WTC11 (cell line): Measurements from ENCODE around the gene OLFM4. TPM values are rescaled to one million over a fixed set of nuclear protein-coding genes. Genes with fewer than 3 reads are reported as not detected.

ENCODE experiments used
- ATAC-seq: fragments of 200-7000 bp; cut with Tn5 transposase; 2 replicates; pipeline ENCODE4 v1.10.0; 2021; ENCODE audit warnings: mild to moderate bottlenecking, moderate library complexity
- CTCF ChIA-PET: fragments of 300-600 bp; sonication (Branson Sonifier 250); formaldehyde crosslinking; loops from one replicate; lab custom pipeline; 2021; ENCODE audit warnings: antibody characterized with exemption; lab: Charles Lee
- POLR2A ChIA-PET: fragments of 350-600 bp; sonication (Branson Sonifier 250); formaldehyde crosslinking; loops from one replicate; lab custom pipeline; 2021; ENCODE audit warnings: antibody characterized with exemption; lab: Charles Lee
- DNase-seq: peaks from one replicate; pipeline ENCODE4 v3.0.0; 2021; ENCODE audit warnings: low spot score
- H3K27ac Mint-ChIP-seq: 2 replicates; pipeline ENCODE4 v1.8.0; 2021; ENCODE audit warnings: mixed read lengths
- H3K27me3 Mint-ChIP-seq: 2 replicates; pipeline ENCODE4 v1.8.0; 2021; ENCODE audit warnings: low read depth, mild to moderate bottlenecking, moderate library complexity, mixed read lengths
- H3K36me3 Mint-ChIP-seq: 2 replicates; pipeline ENCODE4 v1.8.0; 2021; ENCODE audit warnings: mixed read lengths
- H3K4me1 Mint-ChIP-seq: 2 replicates; pipeline ENCODE4 v1.8.0; 2022; ENCODE audit warnings: mixed read lengths
- H3K4me3 Mint-ChIP-seq: 2 replicates; pipeline ENCODE4 v1.8.0; 2021; ENCODE audit warnings: mild to moderate bottlenecking, moderate library complexity, mixed read lengths
- H3K9me3 Mint-ChIP-seq: 2 replicates; pipeline ENCODE4 v1.8.0; 2021; ENCODE audit warnings: mixed read lengths
- ATF1 ChIP-seq: sonication (generic); formaldehyde crosslinking; IDR thresholded peaks from 2 replicates; pipeline ENCODE4 v1.8.1; 2023; ENCODE audit warnings: mild to moderate bottlenecking, moderate library complexity, missing genetic modification reagents
- ESRRA ChIP-seq: sonication (generic); formaldehyde crosslinking; IDR thresholded peaks from 2 replicates; pipeline ENCODE4 v1.8.1; 2022; ENCODE audit warnings: mild to moderate bottlenecking, missing genetic modification reagents, borderline replicate concordance
- FOXK1 ChIP-seq: sonication (generic); formaldehyde crosslinking; IDR thresholded peaks from 2 replicates; pipeline ENCODE4 v1.8.0; 2022; ENCODE audit warnings: mild to moderate bottlenecking, moderate library complexity, missing genetic modification reagents
- FOXP1 ChIP-seq: sonication (generic); formaldehyde crosslinking; IDR thresholded peaks from 2 replicates; pipeline ENCODE4 v1.8.0; 2022; ENCODE audit warnings: missing genetic modification reagents, mild to moderate bottlenecking, moderate library complexity, borderline replicate concordance
- GABPB1 ChIP-seq: sonication (generic); formaldehyde crosslinking; IDR thresholded peaks from 2 replicates; pipeline ENCODE4 v1.8.1; 2023; ENCODE audit warnings: mild to moderate bottlenecking, missing genetic modification reagents
- MYBL2 ChIP-seq: sonication (generic); formaldehyde crosslinking; IDR thresholded peaks from 2 replicates; pipeline ENCODE4 v1.8.1; 2023; ENCODE audit warnings: mild to moderate bottlenecking, moderate library complexity, missing genetic modification reagents
- NFATC4 ChIP-seq: fragments of 250-450 bp; sonication (Bioruptor Pico); IDR thresholded peaks from 2 replicates; pipeline ENCODE4 v1.9.0; 2021; ENCODE audit warnings: mild to moderate bottlenecking
- NR1H2 ChIP-seq: sonication (generic); formaldehyde crosslinking; IDR thresholded peaks from 2 replicates; pipeline ENCODE4 v1.9.0; 2021; ENCODE audit warnings: mild to moderate bottlenecking, moderate library complexity, missing genetic modification reagents
- NR3C1 ChIP-seq: sonication (generic); formaldehyde crosslinking; conservative IDR thresholded peaks from 2 replicates; pipeline ENCODE4 v1.8.1; 2023; ENCODE audit warnings: low read depth, mild to moderate bottlenecking, missing genetic modification reagents
- OVOL2 ChIP-seq: fragments of 250-450 bp; sonication (Bioruptor Pico); IDR thresholded peaks from 2 replicates; pipeline ENCODE4 v1.9.0; 2021; ENCODE audit warnings: mild to moderate bottlenecking, borderline replicate concordance
- SP1 ChIP-seq: sonication (generic); formaldehyde crosslinking; conservative IDR thresholded peaks from 2 replicates; pipeline ENCODE4 v1.8.1; 2022; ENCODE audit warnings: missing genetic modification reagents
- TEAD1 ChIP-seq: sonication (generic); formaldehyde crosslinking; IDR thresholded peaks from 2 replicates; pipeline ENCODE4 v1.8.0; 2022; ENCODE audit warnings: mild to moderate bottlenecking, missing genetic modification reagents
- ZNF121 ChIP-seq: sonication (generic); formaldehyde crosslinking; IDR thresholded peaks from 2 replicates; pipeline ENCODE4 v1.8.0; 2023; ENCODE audit warnings: missing genetic modification reagents
- ZNF219 ChIP-seq: sonication (generic); formaldehyde crosslinking; IDR thresholded peaks from 2 replicates; pipeline ENCODE4 v1.8.0; 2023; ENCODE audit warnings: missing genetic modification reagents, mild to moderate bottlenecking, borderline replicate concordance
- ZNF232 ChIP-seq: sonication (generic); formaldehyde crosslinking; IDR thresholded peaks from 2 replicates; pipeline ENCODE4 v1.8.0; 2022; ENCODE audit warnings: mild to moderate bottlenecking, missing genetic modification reagents
- ZNF263 ChIP-seq: sonication (generic); formaldehyde crosslinking; IDR thresholded peaks from 2 replicates; pipeline ENCODE4 v1.8.1; 2022; ENCODE audit warnings: low read depth, mild to moderate bottlenecking, moderate library complexity, missing genetic modification reagents
- ZNF317 ChIP-seq: sonication (generic); formaldehyde crosslinking; IDR thresholded peaks from 2 replicates; pipeline ENCODE4 v1.8.1; 2023; ENCODE audit warnings: low read depth, mild to moderate bottlenecking, moderate library complexity, missing genetic modification reagents, borderline replicate concordance
- ZNF671 ChIP-seq: fragments of 250-450 bp; sonication (Bioruptor Pico); IDR thresholded peaks from 2 replicates; pipeline ENCODE4 v1.8.0; 2021; ENCODE audit warnings: mild to moderate bottlenecking
- total RNA-seq: library from RNA; stranded (reverse); gene quantifications from 3 replicates; pipeline ENCODE4 v1.2.3, GENCODE V29; 2021
- TF ChIP-seq, protein P1 (sequence below): fragments of 250-450 bp; sonication (Bioruptor Pico); IDR thresholded peaks from 2 replicates; pipeline ENCODE4 v2.1.2; 2022; ENCODE audit warnings: mild to moderate bottlenecking, moderate library complexity
- TF ChIP-seq, protein P2 (sequence below): fragments of 250-450 bp; sonication (Bioruptor Pico); IDR thresholded peaks from 2 replicates; pipeline ENCODE4 v1.9.0; 2021; ENCODE audit warnings: mild to moderate bottlenecking
- TF ChIP-seq, protein P3 (sequence below): fragments of 250-450 bp; sonication (Bioruptor Pico); conservative IDR thresholded peaks from 2 replicates; pipeline ENCODE4 v1.9.0; 2021; ENCODE audit warnings: mild to moderate bottlenecking
- TF ChIP-seq, protein P4 (sequence below): fragments of 200-600 bp; IDR thresholded peaks from 2 replicates; pipeline ENCODE4 v1.8.0; 2022; ENCODE audit warnings: antibody characterized with exemption
- TF ChIP-seq, protein P5 (sequence below): sonication (generic); formaldehyde crosslinking; IDR thresholded peaks from 2 replicates; pipeline ENCODE4 v1.8.1; 2022; ENCODE audit warnings: mild to moderate bottlenecking, moderate library complexity, missing genetic modification reagents
- TF ChIP-seq, protein P6 (sequence below): sonication (generic); formaldehyde crosslinking; IDR thresholded peaks from 2 replicates; pipeline ENCODE4 v1.8.1; 2023; ENCODE audit warnings: mild to moderate bottlenecking, moderate library complexity, missing genetic modification reagents
- TF ChIP-seq, protein P7 (sequence below): sonication (generic); formaldehyde crosslinking; IDR thresholded peaks from 2 replicates; pipeline ENCODE4 v1.8.0; 2022; ENCODE audit warnings: mild to moderate bottlenecking, missing genetic modification reagents

OLFM4 gene
- total RNA-seq, 1 experiment from 2014 or later = 0.17 TPM

DNA sequence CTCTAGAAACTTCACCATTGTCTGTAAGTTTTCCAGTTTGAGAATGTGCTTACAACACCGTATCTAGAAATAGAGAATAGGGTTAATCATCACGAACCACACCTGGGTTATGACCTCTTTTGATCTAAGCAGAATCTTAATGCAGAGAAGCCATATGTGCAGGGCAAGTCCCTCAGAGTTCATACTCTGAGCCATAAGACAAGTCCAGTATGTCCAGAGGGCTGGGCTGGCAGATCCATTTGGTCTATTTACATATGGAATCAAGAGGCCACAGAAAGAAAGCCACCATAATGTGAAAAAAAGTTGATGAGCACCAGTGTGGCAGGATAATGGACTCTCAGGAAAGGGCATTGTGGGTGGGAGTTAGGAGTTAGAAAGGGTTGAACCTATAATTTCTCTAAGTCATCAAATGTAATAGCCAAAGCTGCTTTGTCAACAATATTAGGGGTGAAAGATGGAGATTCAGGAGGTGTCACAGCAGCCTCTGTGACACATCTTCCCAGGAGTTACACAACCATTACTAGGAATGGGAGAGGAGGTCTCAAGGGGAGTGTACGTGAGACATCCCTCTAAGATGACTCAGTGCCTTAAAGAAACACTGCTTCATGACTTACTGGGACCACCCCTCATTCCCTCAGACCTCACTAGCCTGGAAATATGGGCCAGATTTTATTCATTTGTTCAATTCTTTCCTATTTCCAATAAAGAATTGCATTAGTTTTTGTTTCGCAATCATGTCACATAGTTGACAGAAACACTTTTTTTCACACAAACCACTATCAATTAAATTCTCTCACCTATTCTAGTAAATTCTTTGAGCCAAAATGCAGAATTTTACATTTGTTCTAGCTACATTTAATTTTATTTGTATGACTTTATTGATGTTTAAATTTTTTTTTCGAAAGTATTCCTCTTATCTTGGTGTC, 30.4 kb upstream of the OLFM4 start:
- H3K4me1 Mint-ChIP-seq = peaks cover 18% of the 10 kb centered on the region
- no peak for TF ChIP-seq MYBL2 (CRISPR knock-in tag)
- no peak for TF ChIP-seq ATF1
- no peak for TF ChIP-seq ZNF263 (CRISPR knock-in tag)
- no peak for TF ChIP-seq NR3C1
- TF ChIP-seq NR1H2 = no peak
- TF ChIP-seq SP1 (CRISPR knock-in tag) = no peak
- TF ChIP-seq ZNF317 = no peak
- TF ChIP-seq TEAD1 (CRISPR knock-in tag) = no peak
- no peak for TF ChIP-seq FOXP1 (CRISPR knock-in tag)
- no peak for TF ChIP-seq ZNF671
- TF ChIP-seq ESRRA (CRISPR knock-in tag) = no peak
- no peak for TF ChIP-seq ZNF219 (CRISPR knock-in tag)
- TF ChIP-seq, protein P1, sequence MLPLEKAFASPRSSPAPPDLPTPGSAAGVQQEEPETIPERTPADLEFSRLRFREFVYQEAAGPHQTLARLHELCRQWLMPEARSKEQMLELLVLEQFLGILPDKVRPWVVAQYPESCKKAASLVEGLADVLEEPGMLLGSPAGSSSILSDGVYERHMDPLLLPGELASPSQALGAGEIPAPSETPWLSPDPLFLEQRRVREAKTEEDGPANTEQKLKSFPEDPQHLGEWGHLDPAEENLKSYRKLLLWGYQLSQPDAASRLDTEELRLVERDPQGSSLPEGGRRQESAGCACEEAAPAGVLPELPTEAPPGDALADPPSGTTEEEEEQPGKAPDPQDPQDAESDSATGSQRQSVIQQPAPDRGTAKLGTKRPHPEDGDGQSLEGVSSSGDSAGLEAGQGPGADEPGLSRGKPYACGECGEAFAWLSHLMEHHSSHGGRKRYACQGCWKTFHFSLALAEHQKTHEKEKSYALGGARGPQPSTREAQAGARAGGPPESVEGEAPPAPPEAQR = no peak
- TF ChIP-seq NFATC4 (CRISPR knock-in tag) = no peak
- no peak for TF ChIP-seq ZNF232
- TF ChIP-seq, protein P2, sequence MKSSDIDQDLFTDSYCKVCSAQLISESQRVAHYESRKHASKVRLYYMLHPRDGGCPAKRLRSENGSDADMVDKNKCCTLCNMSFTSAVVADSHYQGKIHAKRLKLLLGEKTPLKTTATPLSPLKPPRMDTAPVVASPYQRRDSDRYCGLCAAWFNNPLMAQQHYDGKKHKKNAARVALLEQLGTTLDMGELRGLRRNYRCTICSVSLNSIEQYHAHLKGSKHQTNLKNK (CRISPR knock-in tag) = no peak
- TF ChIP-seq, protein P3, sequence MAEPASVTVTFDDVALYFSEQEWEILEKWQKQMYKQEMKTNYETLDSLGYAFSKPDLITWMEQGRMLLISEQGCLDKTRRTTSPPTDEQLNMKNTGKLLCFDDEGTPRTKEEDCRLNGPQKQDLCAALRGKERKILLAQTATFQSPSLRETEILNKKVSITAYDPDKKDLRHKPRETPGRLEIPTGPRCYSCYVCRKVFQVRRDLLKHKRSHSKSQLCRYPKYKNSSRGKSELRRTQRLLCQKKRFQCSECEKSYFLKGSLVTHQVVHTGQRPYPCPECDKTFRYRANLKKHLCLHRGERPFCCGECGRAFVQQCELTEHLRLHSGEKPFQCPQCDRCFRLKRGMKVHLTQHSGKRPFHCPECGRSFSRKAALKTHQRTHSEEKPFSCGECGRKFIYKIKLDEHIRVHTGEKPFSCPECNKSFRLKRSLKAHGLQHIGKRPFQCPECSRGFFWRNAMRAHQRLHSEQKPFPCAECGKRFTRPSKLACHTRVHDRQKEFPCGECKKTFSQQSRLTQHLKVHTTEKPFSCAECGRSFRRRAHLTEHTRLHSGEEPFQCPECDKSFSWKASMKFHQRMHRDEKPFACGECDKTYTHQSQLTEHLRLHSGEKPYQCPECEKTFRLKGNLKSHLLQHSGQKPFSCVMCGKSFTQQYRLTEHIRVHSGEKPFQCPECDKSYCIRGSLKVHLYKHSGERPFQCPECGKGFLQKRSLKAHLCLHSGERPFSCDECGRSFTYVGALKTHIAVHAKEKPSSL = no peak
- TF ChIP-seq ZNF121 (CRISPR knock-in tag) = no peak
- TF ChIP-seq, protein P4, sequence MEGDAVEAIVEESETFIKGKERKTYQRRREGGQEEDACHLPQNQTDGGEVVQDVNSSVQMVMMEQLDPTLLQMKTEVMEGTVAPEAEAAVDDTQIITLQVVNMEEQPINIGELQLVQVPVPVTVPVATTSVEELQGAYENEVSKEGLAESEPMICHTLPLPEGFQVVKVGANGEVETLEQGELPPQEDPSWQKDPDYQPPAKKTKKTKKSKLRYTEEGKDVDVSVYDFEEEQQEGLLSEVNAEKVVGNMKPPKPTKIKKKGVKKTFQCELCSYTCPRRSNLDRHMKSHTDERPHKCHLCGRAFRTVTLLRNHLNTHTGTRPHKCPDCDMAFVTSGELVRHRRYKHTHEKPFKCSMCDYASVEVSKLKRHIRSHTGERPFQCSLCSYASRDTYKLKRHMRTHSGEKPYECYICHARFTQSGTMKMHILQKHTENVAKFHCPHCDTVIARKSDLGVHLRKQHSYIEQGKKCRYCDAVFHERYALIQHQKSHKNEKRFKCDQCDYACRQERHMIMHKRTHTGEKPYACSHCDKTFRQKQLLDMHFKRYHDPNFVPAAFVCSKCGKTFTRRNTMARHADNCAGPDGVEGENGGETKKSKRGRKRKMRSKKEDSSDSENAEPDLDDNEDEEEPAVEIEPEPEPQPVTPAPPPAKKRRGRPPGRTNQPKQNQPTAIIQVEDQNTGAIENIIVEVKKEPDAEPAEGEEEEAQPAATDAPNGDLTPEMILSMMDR = no peak
- TF ChIP-seq OVOL2 (CRISPR knock-in tag) = no peak
- TF ChIP-seq, all 79 proteins: peak for 0
- ATAC-seq = no peak
- Mint-ChIP-seq H3K4me3 (no peak overlapping the region), H3K36me3 (no peaks in the 10 kb centered on the region), H3K27ac (no peak overlapping the region), H3K9me3 (peaks cover 13% of the 10 kb centered on the region), H3K27me3 (peaks cover 4% of the 10 kb centered on the region; the same call in 1 of the 2 replicates)
- POLR2A ChIA-PET = no interaction called here
- no peak for DNase-seq
- CTCF ChIA-PET = interaction anchor here (0.8 kb wide), 1 partner anchor 204 kb away, joined by 3 read pairs; no protein-coding TSS in a partner anchor

DNA sequence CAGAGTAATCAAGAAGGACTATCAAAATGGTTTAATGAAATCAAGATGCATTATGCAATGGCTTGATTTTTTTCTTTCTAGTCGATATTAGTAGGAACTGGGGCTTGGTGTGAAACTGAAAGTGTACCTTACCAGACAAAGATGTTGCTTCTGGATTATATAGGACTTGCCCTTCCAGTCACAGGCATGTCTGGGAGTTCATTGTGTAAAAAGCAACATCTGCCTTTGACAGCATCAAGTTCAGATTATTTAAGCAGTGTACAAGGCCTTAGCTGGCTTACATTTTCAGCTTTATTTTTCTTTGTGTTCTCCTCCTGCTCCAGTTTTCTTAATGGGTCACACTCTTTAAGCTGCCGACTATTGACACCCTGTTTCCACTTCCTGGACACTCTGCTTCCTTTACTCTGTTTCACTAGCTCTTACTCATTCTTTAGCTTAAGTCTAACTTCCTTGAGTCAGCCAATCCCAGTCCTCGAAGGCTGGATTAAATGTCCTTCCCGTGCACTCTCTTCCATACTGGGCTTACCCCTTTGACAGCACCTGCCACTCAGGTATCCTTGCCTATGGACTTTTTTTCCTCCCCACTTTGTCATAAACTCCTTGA, 29.4 kb upstream of the OLFM4 start:
- DNase-seq = no peak
- no peak for ATAC-seq
- Mint-ChIP-seq H3K36me3 (no peaks in the 10 kb centered on the region), H3K27ac (no peak overlapping the region), H3K4me1 (peaks cover 8% of the 10 kb centered on the region), H3K9me3 (peaks cover 13% of the 10 kb centered on the region), H3K4me3 (no peak overlapping the region), H3K27me3 (peaks cover 4% of the 10 kb centered on the region; the same call in 1 of the 2 replicates)
- POLR2A ChIA-PET = no interaction called here
- CTCF ChIA-PET = interaction anchor here (1.2 to 1.4 kb wide), 2 partner anchors 153 to 202 kb away, joined by 3 read pairs; no protein-coding TSS in a partner anchor
- TF ChIP-seq GABPB1 = no peak
- TF ChIP-seq, protein P5, sequence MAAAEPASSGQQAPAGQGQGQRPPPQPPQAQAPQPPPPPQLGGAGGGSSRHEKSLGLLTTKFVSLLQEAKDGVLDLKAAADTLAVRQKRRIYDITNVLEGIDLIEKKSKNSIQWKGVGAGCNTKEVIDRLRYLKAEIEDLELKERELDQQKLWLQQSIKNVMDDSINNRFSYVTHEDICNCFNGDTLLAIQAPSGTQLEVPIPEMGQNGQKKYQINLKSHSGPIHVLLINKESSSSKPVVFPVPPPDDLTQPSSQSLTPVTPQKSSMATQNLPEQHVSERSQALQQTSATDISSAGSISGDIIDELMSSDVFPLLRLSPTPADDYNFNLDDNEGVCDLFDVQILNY (CRISPR knock-in tag) = no peak
- TF ChIP-seq FOXK1 (CRISPR knock-in tag) = no peak
- TF ChIP-seq, protein P6, sequence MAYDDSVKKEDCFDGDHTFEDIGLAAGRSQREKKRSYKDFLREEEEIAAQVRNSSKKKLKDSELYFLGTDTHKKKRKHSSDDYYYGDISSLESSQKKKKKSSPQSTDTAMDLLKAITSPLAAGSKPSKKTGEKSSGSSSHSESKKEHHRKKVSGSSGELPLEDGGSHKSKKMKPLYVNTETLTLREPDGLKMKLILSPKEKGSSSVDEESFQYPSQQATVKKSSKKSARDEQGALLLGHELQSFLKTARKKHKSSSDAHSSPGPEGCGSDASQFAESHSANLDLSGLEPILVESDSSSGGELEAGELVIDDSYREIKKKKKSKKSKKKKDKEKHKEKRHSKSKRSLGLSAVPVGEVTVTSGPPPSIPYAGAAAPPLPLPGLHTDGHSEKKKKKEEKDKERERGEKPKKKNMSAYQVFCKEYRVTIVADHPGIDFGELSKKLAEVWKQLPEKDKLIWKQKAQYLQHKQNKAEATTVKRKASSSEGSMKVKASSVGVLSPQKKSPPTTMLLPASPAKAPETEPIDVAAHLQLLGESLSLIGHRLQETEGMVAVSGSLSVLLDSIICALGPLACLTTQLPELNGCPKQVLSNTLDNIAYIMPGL (CRISPR knock-in tag) = no peak
- TF ChIP-seq, protein P7, sequence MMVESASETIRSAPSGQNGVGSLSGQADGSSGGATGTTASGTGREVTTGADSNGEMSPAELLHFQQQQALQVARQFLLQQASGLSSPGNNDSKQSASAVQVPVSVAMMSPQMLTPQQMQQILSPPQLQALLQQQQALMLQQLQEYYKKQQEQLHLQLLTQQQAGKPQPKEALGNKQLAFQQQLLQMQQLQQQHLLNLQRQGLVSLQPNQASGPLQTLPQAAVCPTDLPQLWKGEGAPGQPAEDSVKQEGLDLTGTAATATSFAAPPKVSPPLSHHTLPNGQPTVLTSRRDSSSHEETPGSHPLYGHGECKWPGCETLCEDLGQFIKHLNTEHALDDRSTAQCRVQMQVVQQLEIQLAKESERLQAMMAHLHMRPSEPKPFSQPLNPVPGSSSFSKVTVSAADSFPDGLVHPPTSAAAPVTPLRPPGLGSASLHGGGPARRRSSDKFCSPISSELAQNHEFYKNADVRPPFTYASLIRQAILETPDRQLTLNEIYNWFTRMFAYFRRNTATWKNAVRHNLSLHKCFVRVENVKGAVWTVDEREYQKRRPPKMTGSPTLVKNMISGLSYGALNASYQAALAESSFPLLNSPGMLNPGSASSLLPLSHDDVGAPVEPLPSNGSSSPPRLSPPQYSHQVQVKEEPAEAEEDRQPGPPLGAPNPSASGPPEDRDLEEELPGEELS (CRISPR knock-in tag) = no peak
